NCI-H2081 treated with DMSO at 0.1 percent for 48 hours (cell line): ENCODE results near the gene HAUS2.
"Not testable (repeated sequence)": the region's sequence is repeated elsewhere in the genome, so short reads cannot be mapped to it uniquely, and the experiment has no call there.

Source experiments
- DNase-seq: peaks from one replicate; lab custom pipeline; 2025; lab: John Stamatoyannopoulos, UW

Gene HAUS2

GRCh38 chr15:42548249-42549031 is at the start of gene HAUS2, which contains the start of gene LRRC57:
HAUS2 (plus strand) TSS chr15:42548838; CDS start chr15:42548873, 35 bp downstream.
LRRC57 (minus strand) TSS chr15:42548793; CDS start chr15:42548434, 359 bp downstream.
- DNase-seq, result peak; percentile 40

GRCh38 chr15:42499858-42500609 is 48.6 kb upstream of the HAUS2 start:
- no peak for DNase-seq

GRCh38 chr15:42502477-42502876 is 46.2 kb upstream of the HAUS2 start:
- no peak for DNase-seq

GRCh38 chr15:42503825-42504224 is 44.8 kb upstream of the HAUS2 start:
- DNase-seq, result no peak

GRCh38 chr15:42504631-42505030 is 44.0 kb upstream of the HAUS2 start:
- DNase-seq, result no peak

GRCh38 chr15:42507514-42507913 is 41.1 kb upstream of the HAUS2 start:
- DNase-seq, result no peak

- DNase-seq, result no peak
Measured at GRCh38 chr15:42508263-42508690, 40.4 kb upstream of the HAUS2 start.

- DNase-seq, result no peak
Measured at GRCh38 chr15:42510258-42511006, 38.2 kb upstream of the HAUS2 start.

GRCh38 chr15:42511007-42511391 is 37.6 kb upstream of the HAUS2 start:
- no peak for DNase-seq

GRCh38 chr15:42523331-42523730 is 25.3 kb upstream of the HAUS2 start:
- DNase-seq, result no peak

GRCh38 chr15:42528970-42529369 is 19.7 kb upstream of the HAUS2 start:
- no peak for DNase-seq

GRCh38 chr15:42533246-42533645 is 15.4 kb upstream of the HAUS2 start:
- DNase-seq, result no peak

GRCh38 chr15:42544853-42545629 is 3.6 kb upstream of the HAUS2 start:
- DNase-seq, result no peak

GRCh38 chr15:42547918-42548248 is 755 bp upstream of the HAUS2 start:
- no peak for DNase-seq

- no peak for DNase-seq
Measured at GRCh38 chr15:42549032-42549491, 424 bp downstream of the HAUS2 start.

GRCh38 chr15:42549741-42550392 is 1.2 kb downstream of the HAUS2 start:
- no peak for DNase-seq

- no peak for DNase-seq
Measured at GRCh38 chr15:42553554-42553953, 4.9 kb downstream of the HAUS2 start.

GRCh38 chr15:42556550-42557207 is 8.0 kb downstream of the HAUS2 start:
- DNase-seq, result not testable (repeated sequence)

- DNase-seq, result no peak
Measured at GRCh38 chr15:42558739-42559138, 10.1 kb downstream of the HAUS2 start.

- peak; percentile 88 for DNase-seq
Measured at GRCh38 chr15:42575188-42576039, 26.8 kb downstream of the HAUS2 start, which contains the start of gene STARD9. STARD9 (plus strand) TSS chr15:42575606; CDS start chr15:42575716, 110 bp downstream.
